HG02642 (cell line): Measurements from ENCODE around the gene UNCX.

Experiments
- ATAC-seq: cut with Tn5 transposase; IDR thresholded peaks from one replicate; pipeline ENCODE4 v1.9.1; 2021; ENCODE audit warnings: mild to moderate bottlenecking; ENCODE audit not compliant: unreplicated experiment, poor library complexity

The UNCX gene

DNA sequence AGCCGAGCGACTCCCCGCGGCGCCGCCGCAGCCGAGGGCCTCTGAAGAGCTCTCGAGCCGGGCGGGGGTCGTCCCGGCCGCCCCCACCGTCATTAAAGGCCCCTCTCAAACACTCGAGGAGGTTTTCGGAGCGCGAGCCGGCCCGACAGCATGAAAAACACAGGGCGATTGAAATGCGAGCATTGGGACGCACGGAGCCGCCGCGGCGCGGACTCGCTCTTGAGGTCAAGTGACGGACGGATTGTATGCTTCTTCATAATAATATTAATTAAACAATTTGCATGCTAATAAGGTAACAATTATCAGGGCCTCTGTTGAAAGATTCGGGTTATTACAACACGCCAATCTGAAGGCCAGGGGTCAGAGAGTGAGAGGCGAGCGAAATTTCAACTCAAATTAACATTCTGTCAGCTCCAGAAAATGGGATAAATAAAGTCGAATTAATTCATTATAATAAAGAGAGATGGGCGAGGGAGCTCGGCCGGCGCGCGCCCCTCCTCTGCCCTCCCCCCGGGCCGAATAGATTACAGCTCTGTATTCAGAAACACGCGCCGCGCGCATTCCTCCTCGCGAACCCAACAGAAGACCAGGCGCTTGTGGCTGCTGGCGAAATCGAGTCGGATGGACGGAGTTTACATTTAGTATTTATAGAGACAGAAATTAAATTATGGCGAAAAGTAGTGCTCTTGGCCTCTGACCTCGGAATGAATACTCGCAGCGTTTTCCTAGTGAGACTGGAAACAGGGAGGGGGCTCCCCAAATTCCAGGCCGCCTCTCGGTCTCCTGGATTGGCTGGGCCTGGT lies 2.1 kb upstream of the UNCX start:
- no peak for ATAC-seq

DNA sequence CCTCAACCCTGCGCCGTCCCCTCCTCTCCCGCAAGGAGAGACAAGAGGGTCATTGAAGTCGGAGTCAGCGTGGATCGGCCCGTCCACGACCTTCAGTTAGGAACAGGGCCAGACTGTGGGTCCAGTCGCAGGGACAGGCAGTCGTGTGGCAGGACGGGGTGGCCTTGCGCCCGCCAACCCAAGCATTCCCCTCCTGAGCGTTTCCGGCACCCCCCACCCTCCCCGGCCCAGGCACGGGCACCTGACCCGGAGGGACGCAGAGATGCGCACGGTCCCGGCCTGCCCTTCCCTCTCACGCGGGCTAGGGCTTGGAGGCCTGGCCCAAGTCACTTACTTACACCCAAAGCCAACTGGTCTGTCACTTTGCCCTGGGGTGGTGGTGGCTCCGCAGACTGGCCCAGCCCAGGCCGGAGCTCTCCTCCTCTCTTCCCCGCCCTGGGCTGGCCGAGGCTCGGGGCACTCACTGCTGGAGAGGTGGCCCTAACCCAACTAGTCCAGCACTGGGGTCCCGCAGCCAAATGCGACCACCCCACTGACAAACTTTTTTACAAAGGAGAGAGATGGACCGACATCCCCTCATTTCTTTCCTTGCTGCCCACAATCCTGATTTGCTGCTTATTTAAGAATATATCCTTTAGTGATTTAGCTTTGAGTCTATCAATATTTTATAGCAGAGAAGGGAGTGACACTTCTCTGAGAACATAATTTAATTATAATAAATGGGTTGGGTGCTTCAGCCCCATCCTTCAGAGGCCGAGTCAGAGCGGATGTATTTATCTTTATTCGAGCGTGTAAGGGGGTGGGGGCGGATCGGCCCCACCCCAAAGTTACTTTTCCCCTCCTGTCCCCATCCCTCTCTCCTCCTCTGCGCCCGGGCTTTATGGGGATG lies 1.2 kb upstream of the UNCX start:
- no peak for ATAC-seq

- ATAC-seq: no peak
Measured at GRCh38 chr7:1232103-1232466, 587 bp upstream of the UNCX start.

GRCh38 chr7:1233333-1234048 lies 819 bp downstream of the UNCX start:
- ATAC-seq: no peak

GRCh38 chr7:1234049-1234880 lies 1.6 kb downstream of the UNCX start:
- ATAC-seq: no peak

GRCh38 chr7:1234881-1235500 lies 2.3 kb downstream of the UNCX start:
- ATAC-seq: no peak

GRCh38 chr7:1235501-1236131 lies 2.9 kb downstream of the UNCX start:
- no peak for ATAC-seq

DNA sequence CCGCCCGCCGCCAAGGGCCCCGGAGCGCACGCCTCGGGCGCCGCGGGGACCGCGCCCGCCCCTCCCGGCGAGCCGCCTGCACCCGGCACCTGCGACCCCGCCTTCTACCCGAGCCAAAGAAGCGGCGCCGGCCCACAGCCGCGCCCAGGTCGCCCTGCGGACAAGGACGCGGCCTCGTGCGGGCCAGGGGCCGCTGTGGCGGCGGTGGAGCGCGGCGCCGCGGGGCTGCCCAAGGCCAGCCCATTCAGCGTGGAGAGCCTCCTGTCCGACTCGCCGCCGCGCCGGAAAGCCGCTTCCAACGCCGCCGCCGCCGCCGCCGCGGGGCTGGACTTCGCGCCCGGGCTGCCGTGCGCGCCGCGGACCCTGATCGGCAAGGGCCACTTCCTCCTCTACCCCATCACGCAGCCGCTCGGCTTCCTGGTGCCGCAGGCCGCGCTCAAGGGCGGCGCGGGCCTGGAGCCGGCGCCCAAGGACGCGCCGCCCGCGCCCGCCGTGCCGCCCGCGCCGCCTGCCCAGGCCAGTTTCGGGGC lies 3.5 kb downstream of the UNCX start:
- ATAC-seq: no peak

DNA sequence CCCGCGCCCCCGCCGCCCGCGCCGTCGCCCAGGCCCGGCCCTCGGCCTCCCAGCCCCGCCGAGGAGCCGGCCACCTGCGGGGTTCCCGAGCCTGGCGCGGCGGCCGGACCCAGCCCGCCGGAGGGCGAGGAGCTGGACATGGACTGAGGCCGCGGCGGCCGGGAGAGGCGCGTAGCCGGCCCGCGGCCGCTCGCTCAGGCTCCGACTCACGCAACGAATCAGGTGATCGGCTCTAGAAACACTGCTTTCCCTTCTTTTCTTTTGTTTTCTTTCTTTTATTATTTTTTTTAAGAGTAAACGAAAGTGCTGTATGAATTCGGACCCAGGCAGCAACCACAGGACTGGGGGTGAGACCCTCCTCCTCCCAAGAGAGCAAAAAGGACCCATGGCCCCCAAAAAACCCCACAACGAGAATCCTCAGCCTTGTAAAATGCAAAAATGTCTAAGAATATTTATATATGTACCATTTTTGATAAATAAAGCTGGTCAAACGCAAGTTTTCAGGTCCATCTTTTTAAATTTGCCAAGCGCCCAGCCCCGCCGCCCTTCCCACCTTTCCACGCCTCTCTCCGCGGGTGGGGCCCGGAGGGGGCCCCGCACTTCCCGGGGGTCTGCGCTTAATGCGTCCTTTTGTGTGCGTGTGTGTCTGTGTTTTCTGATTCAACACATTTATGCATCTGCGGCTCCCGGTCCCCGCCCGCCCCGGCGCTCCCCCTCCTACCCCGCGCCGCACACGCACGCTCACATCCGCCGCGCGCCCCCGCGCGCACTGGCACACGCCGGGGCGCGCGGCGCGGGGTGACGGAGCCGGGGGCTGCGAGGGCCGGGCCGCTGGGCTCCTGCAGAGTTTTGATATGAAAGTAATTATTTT lies 4.4 kb downstream of the UNCX start:
- ATAC-seq: no peak

GRCh38 chr7:1237704-1238255 lies 5.1 kb downstream of the UNCX start:
- ATAC-seq: no peak

- no peak for ATAC-seq
Measured at GRCh38 chr7:1238450-1238882, 5.8 kb downstream of the UNCX start.

- no peak for ATAC-seq
Measured at GRCh38 chr7:1238931-1239802, 6.5 kb downstream of the UNCX start.

DNA sequence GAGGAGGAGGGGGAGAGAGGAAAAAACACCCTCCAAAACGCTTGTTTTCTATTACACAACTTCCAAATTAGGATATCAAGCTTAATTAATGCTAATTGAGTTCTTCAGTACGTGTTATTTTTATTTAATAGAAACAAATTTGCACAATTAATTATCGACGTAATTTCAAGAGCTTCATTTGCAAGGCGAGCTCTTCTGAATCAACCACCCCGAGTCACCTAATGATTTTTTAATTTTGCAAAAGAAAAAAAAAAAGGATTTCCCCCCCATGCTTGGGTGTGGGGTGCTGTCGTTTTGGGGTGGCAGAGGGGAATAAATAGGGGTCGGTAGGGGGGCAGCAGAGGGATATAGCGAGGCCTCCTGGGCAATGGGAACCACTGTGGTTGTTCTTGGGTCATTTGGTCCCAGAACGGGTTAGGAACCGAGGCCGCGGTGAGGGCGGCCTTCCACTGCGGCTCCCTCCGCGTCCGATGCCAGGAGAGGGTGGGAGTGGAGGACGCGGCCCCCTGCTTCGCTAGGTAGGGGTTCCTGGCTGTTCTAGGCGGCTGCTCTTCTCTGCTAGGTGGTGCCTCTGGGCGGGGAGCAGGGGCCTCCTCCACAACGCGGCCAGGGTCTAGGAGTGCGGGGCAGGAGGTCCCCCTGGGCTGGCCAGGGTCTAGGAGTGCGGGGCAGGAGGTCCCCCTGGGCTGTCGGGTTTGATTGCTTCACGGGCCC lies 7.3 kb downstream of the UNCX start:
- ATAC-seq: no peak

DNA sequence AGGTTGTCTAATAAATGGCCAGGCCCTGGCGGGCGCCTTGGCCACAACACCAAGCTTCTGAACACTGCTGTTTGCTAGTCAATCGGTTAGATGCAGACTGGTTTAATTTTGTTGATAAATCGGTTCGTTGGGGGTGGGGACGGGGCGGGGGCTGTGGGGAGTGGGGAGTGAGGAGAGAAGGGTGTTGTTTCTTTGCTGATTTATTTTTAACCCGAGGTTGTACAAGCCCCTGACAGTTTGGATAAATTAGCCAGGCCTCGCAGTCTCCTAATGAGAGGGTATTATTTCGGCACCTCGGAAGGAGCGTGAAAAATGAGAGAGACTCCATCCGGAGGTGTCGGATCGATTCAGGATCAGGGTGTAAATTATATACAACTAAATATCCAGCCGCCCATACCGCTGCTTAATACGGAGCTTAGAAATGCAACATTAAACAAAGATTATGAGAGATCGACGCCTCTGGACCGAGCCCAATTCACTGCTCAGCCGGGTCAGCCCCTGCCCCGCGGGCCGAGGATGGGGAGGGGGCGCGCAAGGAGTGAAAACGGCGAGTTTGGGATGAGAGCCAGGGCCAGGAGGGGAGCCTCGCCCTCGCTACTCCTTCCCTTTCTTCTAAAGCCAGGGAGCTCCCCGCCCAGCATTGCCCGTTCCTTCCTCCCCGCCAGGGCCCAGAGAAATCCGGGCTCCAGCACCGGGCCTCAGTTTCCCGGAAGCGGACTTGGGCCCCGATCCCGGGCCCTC lies 8.0 kb downstream of the UNCX start:
- no peak for ATAC-seq

GRCh38 chr7:1241258-1241602 lies 8.6 kb downstream of the UNCX start:
- no peak for ATAC-seq
